GM18505 (cell line): ENCODE measurements around the gene CFLAR.
"Not testable (repeated sequence)": the region's sequence is repeated elsewhere in the genome, so short reads cannot be mapped to it uniquely, and the experiment has no call there.

ENCODE experiments used
- ATAC-seq: cut with Tn5 transposase; IDR thresholded peaks from one replicate; pipeline ENCODE4 v1.9.1; 2021; ENCODE audit not compliant: unreplicated experiment
- POLR2A ChIP-seq: IDR thresholded peaks from 4 replicates; pipeline ENCODE4 v1.6.1; 2011; ENCODE audit warnings: borderline replicate concordance; ENCODE audit not compliant: insufficient read depth, insufficient read length; ENCODE audit errors: extremely low read depth

Gene CFLAR

DNA sequence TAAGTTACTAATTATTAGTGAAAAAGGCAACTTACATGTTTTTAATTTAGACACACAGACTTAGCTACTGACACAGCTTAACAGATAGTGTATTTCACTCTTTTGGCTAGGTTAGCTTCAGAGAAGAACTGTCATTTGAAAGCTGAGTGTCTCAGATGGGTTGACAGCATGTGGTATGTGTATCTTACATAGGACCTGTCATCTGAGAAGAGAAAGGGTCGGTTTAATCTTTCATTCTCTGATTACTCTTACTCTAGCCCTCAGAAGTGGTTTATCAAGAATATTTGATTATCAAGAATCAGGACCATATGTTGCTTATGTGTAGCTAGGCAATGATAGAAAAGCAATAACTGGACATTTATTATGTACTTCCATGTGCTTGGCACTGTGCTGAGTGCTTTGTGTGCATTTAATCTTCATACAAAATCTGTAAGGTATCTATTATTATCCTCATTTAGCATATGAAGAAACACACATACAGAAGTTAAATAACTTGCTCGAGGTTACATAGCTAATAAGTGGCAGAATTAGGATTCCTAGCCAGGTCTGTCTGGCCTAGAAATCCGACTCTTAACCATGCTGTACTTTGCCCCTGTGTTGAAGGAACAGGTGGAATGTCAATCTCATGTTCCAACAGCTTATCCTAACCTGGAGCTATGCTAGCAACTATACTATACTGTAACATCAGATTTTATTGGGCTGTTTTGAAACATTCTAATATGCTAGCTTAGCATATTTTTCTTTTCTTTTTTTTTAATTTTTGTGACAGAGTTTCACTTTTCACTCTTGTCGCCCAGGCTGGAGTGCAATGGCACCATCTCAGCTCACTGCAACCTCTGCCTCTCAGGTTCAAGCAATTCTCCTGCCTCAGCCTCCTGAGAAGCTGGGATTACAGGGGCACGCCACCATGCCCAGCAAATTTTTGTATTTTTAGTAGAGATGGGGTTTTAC lies 28.4 kb downstream of the CFLAR start:
- ATAC-seq = no peak
- peak; percentile 3 for TF ChIP-seq POLR2A

DNA sequence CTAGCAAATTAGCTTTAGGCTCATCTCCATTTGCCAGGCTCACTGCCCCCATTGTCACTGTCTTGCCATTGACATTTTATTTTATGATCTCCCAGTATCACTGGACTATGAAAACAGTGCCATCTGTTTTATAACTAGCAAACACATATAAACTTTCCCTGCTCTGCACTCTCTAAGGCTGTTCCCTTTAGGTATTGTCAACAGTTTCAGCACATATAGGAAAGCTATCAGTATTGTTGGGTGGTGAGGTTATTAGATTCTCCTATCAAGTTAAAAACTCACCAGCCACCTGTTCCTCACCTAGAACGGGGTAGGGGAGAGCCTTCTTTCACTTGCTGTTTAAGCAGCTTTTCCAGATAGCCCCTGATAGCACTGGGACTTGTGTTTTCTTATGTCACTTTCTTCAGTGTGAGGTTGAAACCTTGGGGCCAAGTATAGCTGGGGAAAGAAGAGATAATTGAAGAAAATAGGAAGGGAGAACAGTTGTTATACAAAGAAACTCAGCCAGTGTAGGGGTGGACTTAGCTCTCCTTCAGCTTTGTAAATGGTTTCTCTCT lies 32.5 kb downstream of the CFLAR start:
- TF ChIP-seq POLR2A = no peak
- no peak for ATAC-seq

DNA sequence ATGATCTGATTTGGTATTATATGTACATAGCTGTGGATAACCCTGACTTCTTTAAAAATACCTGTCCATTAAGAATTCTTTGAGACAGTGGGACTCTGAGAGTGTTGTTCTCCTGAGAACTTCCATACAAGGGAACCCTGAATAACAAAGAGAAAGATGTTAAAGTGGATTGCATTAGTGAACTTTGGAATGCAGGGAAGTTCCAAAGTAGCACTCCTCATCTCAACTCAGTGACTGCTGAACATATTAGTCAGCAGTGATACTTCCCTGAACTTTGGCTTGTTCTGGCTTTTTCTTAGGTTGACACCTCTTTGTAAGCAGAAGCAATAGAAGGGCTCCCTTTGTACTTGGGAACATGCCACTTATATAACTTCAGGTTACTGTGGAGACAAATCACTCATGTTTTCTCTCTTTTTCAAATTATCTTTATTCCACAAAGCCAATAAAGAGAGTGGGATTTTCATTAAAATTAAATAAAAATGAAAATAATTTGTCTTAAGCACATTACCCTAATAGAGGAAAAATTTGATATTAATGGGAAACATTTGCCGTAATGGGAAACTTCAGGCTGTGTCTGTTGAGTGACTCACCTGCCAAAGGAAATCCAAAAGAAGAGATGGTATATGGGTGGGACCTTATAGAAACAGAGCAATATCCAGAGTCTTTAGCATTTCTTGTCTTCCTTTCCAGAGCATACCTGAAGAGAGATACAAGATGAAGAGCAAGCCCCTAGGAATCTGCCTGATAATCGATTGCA lies 33.3 kb downstream of the CFLAR start:
- no peak for TF ChIP-seq POLR2A
- ATAC-seq = no peak

DNA sequence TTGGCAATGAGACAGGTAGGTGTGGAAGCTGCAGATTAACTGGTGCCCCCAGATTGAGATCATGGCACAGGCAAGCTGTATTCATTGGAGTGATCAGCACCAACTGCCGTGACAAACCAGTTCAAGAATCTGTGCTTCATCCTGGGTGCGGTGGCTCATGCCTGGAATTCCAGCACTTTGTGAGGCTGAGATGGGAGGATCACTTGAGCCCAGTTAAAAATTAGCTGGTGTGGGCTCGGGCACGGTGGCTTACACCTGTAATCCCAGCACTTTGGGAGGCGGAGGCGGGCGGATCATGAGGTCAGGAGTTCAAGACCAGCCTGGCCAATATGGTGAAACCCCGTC lies 33.8 kb downstream of the CFLAR start:
- not testable (repeated sequence) for ATAC-seq

DNA sequence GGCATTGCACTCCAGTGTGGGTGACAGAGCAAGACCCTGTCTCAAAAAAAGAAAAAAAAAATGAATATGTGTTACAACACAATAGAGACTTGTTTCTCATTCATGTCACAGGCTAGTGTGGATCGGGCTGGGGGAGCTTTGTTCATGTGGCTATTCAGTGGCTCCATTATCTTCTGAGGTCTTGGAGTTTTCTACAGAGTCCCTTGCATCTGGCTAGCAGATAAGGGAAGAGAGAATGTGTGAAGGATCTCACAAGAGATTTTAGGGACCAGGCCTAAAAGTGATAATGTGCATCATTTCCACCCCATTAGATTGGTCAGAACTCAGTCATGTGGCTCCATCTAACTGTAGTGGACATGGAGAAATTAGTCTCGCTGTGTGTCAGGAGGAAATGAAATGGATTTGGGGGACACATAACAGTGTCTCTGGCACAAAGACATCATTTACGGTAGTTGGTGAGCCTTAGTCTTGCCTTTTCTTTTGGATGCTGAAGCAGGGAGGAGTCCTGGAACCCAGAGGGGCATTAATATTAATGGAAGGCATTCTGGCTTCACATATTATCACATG lies 34.6 kb downstream of the CFLAR start:
- no peak for TF ChIP-seq POLR2A
- no peak for ATAC-seq

DNA sequence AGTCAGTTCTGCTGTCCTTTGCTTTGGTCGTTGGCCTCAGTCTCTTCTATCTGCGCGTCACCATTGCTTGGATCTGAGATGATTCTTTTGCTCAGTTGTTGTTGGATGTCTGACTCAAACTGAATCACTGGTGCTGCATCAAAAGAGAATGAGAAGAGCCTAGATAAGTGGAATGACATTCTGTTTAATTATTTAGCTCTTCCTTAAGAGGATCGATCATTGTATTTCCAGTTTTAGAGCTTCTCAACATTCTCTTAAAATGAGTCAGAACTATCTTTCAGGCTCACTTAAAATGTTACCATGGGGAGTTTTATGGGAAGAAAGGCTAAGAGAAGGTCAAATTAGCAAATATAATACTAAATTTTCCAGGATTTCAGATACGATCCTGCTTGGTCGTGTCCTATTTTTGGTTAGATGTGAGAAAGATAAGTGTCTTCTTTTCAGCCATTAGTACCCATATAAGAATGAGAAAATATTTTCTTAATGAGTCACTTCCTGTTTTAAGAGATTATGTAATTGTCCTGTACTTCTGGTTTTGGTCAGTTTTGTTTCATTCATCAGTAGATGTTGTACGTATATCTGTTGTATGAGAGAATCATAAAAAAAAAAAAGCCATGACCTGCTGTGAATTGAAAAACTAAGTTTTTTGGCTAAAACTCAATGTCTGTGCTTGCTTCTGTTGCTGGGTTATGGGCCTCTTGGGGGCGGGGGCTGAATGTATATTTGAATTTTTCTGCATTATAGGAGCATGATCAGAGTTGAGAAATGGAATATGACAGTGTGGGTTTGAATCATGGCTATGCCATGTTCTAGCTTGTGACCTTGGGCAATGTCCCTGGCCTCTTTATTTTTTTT lies 35.4 kb downstream of the CFLAR start:
- no peak for TF ChIP-seq POLR2A
- ATAC-seq = peak; percentile 71

DNA sequence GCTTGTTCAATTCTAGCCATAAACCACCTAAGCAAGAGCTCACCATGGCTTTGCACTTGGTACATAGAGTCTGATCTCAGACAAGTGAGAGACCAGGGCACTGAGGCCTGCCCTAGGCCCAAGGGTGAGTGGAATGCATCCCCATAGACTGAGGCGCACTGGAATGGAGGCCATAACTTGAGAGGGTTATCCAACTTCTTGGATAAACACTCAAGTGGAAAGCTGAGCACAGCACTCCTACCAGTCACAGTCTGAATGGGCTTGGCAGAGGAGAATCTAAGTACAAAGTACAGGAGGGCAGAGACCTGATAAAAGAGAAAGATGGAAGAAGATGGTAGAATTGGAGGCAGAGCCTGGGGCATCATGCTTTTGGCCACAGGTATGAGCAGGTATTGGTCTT lies 36.6 kb downstream of the CFLAR start:
- no peak for ATAC-seq
- TF ChIP-seq POLR2A = no peak

DNA sequence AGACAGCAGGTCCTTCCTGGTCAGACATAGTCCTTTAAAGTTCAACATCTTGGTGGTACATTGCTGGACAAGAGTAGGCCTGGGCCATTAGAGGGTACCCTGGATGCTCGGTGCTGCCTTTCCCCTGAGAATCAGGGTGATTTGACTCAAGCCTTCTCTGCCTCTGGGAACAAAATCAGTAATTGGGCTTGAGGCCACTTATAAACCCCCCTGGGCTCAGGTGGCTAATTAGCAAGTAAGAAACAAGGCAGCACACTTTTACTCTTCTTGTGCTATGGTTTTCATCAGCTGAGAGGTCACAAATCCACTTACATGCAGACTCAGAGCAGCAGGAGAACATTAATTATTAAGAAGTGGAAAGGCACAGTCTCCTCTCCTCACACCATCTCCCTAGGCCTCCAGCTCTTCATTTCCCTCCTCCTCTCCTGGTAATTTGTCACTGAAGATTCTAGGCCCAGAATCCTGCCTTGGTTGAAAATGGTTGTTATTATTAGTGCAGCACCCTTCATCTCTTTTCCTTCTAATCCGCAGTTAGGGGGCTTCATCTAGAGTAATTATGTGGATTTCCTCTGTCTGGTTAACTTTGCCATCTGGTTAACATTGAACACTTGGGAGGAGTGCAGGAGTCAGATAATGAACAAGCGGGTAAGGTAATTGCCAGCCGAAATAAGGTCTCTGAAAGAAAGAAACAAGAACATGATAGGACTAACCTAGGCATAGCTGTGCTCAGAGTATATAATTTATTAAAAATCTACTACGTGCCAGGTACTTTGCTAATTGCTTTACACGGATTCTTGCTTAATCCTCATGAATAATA lies 37.2 kb downstream of the CFLAR start:
- no peak for ATAC-seq
- no peak for TF ChIP-seq POLR2A

DNA sequence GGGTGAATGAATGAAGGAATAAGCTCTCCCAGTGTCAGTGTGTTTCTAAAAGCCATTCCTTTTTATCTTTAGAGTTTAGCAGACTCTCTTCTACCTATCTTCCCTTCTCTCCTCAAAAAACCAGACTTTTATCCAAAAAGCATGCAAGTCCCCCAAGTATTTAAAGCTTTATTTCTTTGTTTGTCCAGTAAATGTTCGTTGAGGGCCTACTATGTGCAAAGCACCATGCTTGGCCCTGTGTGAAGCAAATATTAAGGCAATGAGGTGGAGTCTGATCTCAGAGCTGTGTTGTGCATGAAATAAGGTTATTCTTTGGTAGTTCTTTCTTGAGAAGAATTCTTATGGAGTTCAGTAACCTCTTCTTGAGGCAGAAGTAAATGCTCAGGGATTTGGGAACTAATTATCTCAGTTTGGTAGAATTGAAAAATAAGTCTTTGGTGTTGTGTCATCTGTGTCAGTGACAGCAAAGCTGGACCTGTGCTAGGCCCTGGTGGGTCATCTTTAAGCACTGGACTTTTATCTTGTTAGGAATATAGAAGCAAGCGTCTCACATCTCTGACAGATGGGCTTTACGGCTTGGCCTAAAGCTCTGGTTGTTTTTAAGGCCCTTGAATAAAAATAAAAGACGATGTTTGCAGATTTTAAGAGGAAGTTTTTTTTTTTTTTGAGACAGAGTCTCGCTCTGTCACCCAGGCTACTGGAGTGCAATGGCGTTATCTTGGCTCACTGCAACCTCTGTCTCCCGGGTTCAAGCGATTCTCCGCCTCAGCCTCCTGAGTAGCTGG lies 38.8 kb downstream of the CFLAR start:
- no peak for ATAC-seq
- no peak for TF ChIP-seq POLR2A

DNA sequence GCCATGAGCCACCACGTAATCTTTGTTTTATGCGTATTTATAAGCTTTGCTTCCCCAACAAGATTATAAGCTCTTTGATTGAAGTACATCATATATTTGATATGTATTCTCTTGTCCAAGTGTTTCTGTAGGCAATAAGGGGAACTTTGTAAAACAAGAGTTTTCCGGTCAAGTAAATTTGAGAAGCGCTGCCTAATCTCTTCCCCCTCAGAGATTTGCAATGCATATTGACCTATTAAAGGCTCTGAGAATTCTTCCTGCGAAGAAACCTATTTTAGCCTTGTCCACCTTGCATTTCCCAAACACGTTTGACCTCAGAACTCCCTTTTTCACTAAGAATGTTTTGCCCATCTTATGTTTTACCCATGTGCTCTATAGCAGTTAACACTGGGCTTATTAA lies 40.1 kb downstream of the CFLAR start:
- TF ChIP-seq POLR2A = no peak
- ATAC-seq = no peak

DNA sequence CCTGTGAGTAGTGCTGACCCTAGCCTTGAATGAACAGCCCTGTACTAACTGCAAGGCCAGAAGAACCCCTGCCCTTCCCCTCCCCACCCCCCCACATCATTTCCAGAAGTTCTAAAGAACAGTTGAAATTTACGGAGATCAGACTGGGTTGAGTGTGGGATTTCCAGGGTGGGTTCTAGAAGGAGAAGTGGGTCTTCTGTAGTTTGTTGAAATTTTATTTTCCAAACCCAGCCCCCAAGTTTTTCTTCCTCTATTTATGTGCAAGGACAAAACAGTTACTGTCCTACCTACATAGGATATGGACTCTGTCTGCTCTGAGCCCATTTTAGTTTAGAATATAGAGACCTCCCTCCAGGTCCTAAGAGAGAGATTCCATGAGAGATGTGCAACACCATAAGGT lies 40.7 kb downstream of the CFLAR start:
- TF ChIP-seq POLR2A = no peak

More for the DNA sequence above, 40.7 kb downstream of the CFLAR start:
- no peak for ATAC-seq
